GM12864 (cell line): Measurements from ENCODE around the gene HOXC11.

Experiments
- DNase-seq: peaks from one replicate; pipeline ENCODE4 v3.0.0-alpha.2; 2011; ENCODE audit warnings: low read depth
- H3K4me3 ChIP-seq: 2 replicates; pipeline ENCODE4 v1.5.1; 2011; ENCODE audit warnings: mild to moderate bottlenecking, low read depth, low read length, control low read depth
- TF ChIP-seq, protein P1 (sequence below): IDR thresholded peaks from 2 replicates; pipeline ENCODE4 v1.5.1; 2011; ENCODE audit warnings: low read depth, mild to moderate bottlenecking, moderate library complexity, low read length, control low read depth, inconsistent platforms; ENCODE audit errors: missing control alignments

The HOXC11 gene

DNA sequence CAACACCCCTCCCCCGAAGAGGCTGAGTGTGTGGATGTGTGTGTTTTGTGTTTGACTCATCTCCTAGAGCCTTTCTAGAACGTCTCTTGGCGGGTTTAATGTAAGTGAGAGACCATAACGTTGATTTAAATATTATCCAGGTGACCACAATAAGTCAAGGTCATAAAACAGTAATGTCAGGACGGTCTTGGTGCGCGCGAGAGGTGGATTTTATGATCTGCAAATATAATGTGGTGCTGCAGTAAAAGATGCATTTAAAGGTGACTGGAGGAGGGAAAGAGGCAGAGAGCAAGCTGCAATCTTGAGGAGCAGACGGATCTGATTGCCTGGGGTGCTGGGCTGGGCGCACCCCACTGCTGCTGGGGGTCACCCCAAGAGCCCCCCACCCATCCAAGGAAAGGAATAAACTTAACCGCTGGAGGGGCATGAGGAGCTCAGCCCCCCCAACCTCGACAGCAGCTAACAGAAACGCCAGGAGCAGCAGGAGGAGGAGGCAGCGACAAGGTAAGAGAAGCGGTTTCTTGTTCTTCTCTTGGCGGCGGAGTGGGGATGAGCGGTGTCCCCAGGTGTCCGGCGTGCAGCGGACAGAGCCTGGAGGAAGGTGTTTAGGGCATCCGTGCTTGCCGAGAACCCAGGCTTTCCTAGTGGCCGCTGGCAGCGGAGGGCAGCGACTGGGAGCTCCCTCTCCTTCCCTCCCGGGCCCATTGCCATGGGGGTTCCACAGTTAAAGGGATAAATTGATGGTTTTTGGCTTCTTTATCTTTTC is 17.6 kb downstream of the HOXC11 start:
- no peak overlapping the region for H3K4me3 ChIP-seq
- TF ChIP-seq, protein P1, sequence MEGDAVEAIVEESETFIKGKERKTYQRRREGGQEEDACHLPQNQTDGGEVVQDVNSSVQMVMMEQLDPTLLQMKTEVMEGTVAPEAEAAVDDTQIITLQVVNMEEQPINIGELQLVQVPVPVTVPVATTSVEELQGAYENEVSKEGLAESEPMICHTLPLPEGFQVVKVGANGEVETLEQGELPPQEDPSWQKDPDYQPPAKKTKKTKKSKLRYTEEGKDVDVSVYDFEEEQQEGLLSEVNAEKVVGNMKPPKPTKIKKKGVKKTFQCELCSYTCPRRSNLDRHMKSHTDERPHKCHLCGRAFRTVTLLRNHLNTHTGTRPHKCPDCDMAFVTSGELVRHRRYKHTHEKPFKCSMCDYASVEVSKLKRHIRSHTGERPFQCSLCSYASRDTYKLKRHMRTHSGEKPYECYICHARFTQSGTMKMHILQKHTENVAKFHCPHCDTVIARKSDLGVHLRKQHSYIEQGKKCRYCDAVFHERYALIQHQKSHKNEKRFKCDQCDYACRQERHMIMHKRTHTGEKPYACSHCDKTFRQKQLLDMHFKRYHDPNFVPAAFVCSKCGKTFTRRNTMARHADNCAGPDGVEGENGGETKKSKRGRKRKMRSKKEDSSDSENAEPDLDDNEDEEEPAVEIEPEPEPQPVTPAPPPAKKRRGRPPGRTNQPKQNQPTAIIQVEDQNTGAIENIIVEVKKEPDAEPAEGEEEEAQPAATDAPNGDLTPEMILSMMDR, result no peak
- no peak for DNase-seq

DNA sequence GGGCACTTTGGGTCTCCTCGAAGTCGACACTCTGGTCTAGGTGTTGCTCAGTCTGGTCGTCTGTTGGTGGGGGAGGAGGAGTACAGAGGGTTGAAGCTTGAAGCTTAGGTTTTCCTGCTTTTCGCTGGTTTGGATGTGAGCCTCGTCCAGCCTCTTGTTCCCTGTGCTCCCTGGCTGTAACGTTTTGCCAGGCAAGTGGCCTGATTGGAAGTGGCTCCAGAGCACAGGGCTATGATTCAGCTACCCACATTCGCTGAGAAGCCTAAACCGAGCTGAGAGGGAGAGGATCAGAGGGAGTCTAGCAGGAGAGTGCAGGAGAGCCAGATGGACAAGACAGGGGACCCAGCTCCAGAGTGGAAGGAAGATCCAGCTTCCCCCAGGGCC is 18.1 kb downstream of the HOXC11 start:
- DNase-seq, result no peak
- TF ChIP-seq, protein P1, result no peak
- H3K4me3 ChIP-seq, result no peak overlapping the region

DNA sequence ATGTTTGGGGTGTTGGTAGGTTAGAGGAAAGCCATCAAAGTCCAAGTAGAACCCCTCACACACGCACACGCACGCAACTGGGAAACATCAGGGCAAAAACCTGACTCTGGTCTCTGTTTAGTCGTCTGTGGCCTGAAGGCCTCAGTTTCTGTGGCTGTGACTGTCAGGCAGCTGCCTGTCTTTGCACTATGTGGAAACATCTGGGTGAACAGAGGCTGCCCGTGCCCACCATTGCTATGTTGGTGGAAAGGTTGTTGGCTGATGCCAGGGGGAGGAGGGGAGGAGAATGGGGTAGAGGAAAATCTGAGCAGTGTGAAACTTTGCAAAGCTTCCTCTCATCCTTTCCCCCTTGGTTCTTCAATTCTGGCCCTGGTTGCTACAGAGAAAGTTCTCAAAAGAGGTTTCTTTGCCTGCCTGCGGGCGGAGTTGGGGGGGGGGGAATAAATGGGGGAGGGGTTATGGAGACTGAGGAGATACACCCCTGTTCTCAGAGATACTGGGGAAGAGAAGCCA is 19.5 kb downstream of the HOXC11 start:
- TF ChIP-seq, protein P1, result no peak
- no peak for DNase-seq
- no peak overlapping the region for H3K4me3 ChIP-seq

DNA sequence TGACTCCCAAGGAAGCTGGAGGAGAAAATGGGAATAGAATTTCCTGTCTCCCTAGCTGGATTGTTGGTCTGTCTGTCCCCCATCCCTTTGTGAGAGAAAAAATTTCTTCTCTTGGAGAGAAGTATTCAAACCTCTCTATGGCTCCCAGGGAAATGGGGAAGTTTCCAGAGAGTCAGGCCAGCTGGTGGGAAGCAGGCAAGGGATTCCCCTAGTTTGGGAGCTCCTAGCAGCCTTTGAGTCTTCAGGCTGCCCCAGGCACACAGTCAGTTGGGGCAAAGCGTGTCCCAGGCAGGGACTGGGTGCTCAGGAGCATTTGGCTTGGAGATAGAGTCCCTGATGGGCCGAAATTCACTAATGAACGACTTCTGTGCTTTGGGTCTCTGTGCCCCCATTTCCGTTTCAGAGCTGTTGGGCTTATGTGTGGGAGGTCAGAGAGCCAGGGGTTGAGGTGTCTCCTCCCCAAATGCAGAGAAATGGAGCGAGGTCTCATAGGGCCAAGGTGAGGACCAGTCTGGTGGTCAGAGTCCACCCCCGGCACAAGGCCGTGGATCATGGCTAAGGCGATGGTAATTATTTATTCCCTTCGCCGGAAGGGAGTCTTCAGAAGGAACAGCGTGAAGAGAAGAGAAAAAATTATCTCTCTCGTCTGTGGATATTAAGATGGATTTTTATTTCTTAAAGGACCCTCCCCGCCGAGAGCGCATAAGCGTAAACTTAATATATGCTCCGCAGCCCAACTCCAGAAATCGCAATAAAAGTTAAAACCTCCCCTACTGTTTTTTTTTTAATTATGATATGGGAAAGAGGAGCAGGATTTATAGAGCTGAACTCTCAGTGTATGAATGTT is 20.5 kb downstream of the HOXC11 start:
- TF ChIP-seq, protein P1, result no peak
- H3K4me3 ChIP-seq, result no peak overlapping the region
- no peak for DNase-seq

DNA sequence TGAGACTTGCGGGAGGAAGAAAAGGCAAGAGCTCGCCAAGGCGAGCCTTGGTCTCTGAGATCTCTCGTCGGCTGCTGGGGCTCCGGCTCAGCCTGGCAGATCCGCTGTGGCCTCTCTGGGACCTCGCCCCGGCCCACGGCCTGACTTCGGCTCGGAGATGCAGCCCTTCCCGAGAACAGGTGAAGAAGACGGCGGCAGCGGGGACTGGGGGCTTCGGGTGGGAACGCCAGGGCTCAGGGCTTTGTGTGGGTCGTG is 21.0 kb downstream of the HOXC11 start:
- H3K4me3 ChIP-seq, result no peak overlapping the region
- no peak for DNase-seq
- TF ChIP-seq, protein P1, result no peak

DNA sequence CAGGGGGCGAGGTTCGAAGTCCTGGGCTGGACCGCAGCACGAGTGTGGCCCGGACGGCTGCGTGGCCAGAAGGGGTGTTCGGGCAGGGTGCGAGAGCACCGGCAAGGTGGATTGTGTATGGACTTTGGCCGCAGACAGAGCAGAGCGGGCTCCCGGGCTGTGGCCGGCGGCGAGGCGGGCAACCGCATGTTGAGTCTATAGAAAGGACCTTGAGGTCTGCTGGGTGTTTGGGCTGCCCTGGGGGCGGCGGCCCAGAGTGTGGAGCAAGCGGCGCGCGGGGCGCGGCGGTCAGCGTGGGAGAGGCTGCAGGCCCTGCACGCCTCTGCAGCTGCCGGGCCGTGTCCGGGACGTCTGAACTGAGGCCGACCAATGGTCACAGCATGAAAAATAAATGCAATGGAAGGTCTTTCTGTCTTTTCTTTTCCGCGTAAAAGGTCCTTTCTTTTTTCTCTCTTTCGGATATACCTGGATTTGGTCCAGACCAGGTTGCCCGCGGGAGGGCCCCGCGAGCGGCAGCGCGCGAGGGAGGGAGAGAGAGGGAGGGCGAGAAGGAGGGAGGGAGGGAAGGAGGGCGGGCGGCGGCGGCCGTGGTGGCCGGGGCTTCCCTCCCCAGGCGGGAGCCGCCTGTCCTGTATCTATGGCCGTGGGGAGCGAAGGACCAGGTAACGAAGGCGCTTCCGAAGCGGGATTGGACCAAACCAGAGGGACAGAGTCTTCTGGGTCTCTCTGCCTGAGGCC is 21.5 kb downstream of the HOXC11 start:
- no peak for DNase-seq
- TF ChIP-seq, protein P1, result no peak

More for the DNA sequence above, 21.5 kb downstream of the HOXC11 start:
- no peak overlapping the region for H3K4me3 ChIP-seq
